Right atrium auricular region (tissue), 2 donors: ENCODE data around the gene KCNQ1. TPM values are rescaled to one million over a fixed set of nuclear protein-coding genes. Genes with fewer than 3 reads are reported as not detected.

Source experiments
- DNase-seq: peaks from one replicate; pipeline ENCODE4 v3.0.0-alpha.2; 2019; ENCODE audit warnings: low spot score
- H3K27ac ChIP-seq, 2 donors: fragments of 200-600 bp; sonication (generic); 1 replicate in 1 of 2; 2 replicates in 1 of 2; pipeline ENCODE4 v1.5.1; 2016 to 2019
- H3K27me3 ChIP-seq, 2 donors: fragments of 200-600 bp; sonication (generic); one replicate each; pipeline versions ENCODE4 v1.5.1 to v1.6.0; 2017 to 2019
- H3K36me3 ChIP-seq: fragments of 200-600 bp; sonication (generic); one replicate; pipeline ENCODE4 v1.5.1; 2016
- H3K4me1 ChIP-seq, 2 donors: fragments of 200-600 bp; sonication (generic); one replicate each; pipeline versions ENCODE4 v1.5.1 to v1.6.0; 2017 to 2019
- H3K4me3 ChIP-seq, 2 donors: fragments of 200-600 bp; sonication (generic); 1 replicate in 1 of 2; 2 replicates in 1 of 2; pipeline ENCODE4 v1.5.1; 2017 to 2019; ENCODE audit warnings: mild to moderate bottlenecking in 1 of 2, moderate library complexity in 1 of 2
- H3K9me3 ChIP-seq, 2 donors: fragments of 200-600 bp; sonication (generic); one replicate each; pipeline ENCODE4 v1.5.1; 2019
- total RNA-seq, 2 donors: library from RNA; depleted of rRNA; stranded (reverse); fragments of >200 nt; gene quantifications; one replicate each; pipeline ENCODE4 v1.1.0, GENCODE V29; 2016
- TF ChIP-seq, protein P1 (sequence below), 2 donors: fragments of 200-600 bp; sonication (generic); IDR thresholded peaks; one replicate each; pipeline ENCODE4 v1.5.1; 2019; ENCODE audit warnings: antibody characterized with exemption in 2 of 2

Gene KCNQ1
- total RNA-seq, 2 donors from 2014 or later: 12.7 to 25.1 TPM

DNA sequence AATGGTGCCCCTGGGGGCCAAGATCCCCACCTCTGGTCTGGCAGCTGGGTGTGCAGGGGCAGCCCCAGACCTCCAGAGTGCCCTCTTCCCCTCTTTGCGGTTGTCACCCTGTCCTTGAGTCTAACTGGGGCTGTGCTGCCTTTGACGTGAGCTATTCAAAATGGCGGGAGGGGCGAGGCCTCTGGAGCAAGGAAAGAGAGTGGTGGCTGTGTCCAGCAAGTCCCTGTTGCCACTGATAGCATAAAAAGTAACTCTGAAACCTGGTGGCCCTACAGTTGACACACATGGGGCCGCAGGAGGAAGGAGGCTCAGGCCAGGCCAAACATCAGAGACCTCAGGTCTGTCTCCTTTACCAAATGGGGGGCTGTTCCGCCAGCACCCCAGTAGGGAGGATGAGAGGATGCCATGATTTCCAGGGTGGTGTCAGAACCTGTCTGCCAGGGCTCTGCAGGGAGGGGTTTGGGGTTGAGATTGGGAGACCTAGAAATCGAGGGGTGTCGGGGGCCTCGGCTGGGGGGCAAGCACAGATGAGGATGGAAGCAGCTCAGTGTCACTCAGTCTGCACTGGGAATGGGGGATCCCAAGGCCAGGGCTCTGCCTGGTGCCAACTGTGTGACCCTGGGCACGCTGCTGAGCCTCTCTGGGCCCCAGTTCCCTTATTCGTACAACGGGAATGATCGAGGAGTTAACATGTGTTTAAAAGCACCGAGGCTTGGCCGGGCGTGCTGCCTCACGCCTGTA, 304.2 kb downstream of the KCNQ1 start:
- no peak overlapping the region for H3K4me3 ChIP-seq
- no peak for DNase-seq
- no peak overlapping the region for H3K27ac ChIP-seq
- H3K9me3 ChIP-seq: no peaks in the 10 kb centered on the region
- H3K36me3 ChIP-seq: no peaks in the 10 kb centered on the region
- no peaks in the 10 kb centered on the region for H3K27me3 ChIP-seq
- no peaks in the 10 kb centered on the region for H3K4me1 ChIP-seq
- TF ChIP-seq, protein P1, sequence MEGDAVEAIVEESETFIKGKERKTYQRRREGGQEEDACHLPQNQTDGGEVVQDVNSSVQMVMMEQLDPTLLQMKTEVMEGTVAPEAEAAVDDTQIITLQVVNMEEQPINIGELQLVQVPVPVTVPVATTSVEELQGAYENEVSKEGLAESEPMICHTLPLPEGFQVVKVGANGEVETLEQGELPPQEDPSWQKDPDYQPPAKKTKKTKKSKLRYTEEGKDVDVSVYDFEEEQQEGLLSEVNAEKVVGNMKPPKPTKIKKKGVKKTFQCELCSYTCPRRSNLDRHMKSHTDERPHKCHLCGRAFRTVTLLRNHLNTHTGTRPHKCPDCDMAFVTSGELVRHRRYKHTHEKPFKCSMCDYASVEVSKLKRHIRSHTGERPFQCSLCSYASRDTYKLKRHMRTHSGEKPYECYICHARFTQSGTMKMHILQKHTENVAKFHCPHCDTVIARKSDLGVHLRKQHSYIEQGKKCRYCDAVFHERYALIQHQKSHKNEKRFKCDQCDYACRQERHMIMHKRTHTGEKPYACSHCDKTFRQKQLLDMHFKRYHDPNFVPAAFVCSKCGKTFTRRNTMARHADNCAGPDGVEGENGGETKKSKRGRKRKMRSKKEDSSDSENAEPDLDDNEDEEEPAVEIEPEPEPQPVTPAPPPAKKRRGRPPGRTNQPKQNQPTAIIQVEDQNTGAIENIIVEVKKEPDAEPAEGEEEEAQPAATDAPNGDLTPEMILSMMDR (IDR thresholded peaks at IDR 0.05): no peak

DNA sequence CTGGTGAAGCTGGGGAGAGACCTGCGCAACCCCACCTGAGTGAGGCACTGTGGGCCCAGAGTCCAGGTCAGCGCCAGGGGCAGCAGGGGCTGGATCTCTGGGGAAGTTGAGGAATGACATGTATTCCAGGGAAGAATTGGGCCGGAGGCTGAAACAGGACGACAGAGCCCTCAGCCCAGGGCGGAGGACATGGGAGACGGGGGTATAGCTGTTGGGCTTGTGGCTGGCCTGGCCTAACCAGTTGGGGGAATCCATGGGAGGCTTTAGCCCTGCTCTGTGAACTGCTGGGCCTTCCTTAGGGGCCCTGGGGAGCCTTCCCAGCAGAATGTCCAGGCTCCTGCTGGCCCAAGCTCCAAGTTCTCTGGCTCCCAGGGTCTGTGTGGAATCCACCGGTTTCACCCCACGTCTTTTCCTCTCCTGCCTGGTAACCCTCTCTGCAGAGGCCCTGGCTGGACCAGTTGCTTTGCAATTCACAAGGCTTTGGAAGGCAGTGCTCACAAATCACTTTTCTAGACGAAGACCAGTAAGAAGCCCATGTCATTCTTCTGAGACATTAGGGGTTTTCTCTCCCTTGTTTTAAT, 305.4 kb downstream of the KCNQ1 start:
- TF ChIP-seq, protein P1 (IDR thresholded peaks at IDR 0.05): no peak
- Histone ChIP-seq H3K4me3 (no peak overlapping the region), H3K36me3 (no peaks in the 10 kb centered on the region), H3K4me1 (no peaks in the 10 kb centered on the region), H3K27ac (no peak overlapping the region), H3K27me3 (no peaks in the 10 kb centered on the region), H3K9me3 (no peaks in the 10 kb centered on the region)
- DNase-seq: no peak

DNA sequence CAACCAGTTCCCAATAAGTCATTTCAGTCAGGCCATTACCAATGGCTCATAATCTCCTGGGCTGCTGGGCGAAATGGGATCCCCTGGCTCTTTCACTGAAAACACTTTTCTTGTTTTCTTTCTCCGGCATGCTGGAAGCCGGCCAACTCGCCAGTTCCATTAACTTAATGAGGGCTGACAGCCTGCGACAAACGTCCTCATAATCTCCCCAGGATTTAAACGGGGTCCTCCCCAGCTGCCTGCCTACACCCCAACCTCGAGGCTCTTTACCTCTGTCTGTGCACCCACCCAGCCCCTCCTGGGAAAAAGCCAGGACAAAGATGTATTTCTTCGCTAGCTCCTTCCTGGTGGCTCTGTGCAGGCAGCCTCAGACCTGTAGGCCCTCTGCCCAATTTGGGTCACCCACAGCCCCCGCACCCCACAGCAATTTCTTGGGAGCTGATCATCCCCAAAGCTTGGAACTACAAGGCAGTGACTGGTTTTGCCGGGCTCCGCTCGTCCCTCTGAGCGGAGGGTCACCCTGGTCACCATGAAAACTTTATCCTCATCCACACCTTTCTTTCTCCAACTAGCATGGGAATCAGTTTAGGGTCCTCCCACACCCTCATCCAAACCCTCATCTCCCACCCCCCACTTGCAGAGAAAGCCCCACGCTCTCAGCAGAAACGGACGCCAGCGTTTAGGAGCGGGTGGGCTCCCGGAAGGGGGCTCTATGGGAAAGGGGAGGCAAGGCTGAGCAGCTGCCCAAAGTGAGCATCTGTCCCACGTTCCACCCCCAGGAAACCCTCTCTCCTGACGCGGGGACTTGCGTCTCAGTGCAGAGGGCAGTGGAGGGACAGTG, 306.1 kb downstream of the KCNQ1 start:
- H3K9me3 ChIP-seq: no peaks in the 10 kb centered on the region
- TF ChIP-seq, protein P1 (IDR thresholded peaks at IDR 0.05): no peak
- no peak for DNase-seq
- H3K27me3 ChIP-seq: no peaks in the 10 kb centered on the region
- no peaks in the 10 kb centered on the region for H3K4me1 ChIP-seq
- H3K36me3 ChIP-seq: no peaks in the 10 kb centered on the region
- H3K4me3 ChIP-seq: no peak overlapping the region
- no peak overlapping the region for H3K27ac ChIP-seq

DNA sequence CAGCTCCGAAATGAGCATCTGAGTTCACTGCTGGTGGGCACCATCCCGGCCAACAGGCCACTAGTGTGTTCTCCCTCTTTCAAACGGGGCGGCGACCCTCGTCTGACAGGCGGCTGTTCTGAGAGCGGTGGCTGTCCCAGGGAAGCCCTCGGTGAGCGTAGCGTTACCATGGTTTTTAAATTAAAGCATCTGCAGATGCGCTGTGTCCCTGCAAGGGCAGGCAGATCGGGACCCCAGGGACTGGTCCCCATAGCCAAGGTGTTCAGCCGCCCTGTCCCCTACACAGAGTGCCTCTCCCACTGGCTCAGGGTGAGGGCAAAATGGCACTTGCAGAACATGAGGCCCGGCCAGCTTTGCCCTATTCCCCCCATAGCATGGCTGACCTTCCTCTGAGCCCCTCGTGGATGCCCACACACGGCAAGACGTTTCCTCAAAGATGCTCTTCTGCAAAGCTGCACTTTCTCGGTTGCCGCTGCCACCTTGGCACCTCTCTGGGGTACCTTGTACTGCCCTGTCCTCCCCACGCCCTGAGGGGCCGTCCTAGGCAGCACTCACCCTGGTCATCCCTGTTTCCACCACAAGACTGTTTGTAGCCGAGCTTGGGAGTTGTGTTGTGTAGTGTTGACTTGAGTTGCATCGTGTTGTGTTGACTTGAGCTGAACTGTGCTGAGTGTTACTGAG, 306.9 kb downstream of the KCNQ1 start:
- DNase-seq: no peak
- TF ChIP-seq, protein P1 (IDR thresholded peaks at IDR 0.05): no peak
- H3K4me1 ChIP-seq: no peaks in the 10 kb centered on the region
- no peaks in the 10 kb centered on the region for H3K27me3 ChIP-seq
- no peaks in the 10 kb centered on the region for H3K9me3 ChIP-seq
- H3K27ac ChIP-seq: no peak overlapping the region
- no peaks in the 10 kb centered on the region for H3K36me3 ChIP-seq
- H3K4me3 ChIP-seq: no peak overlapping the region

DNA sequence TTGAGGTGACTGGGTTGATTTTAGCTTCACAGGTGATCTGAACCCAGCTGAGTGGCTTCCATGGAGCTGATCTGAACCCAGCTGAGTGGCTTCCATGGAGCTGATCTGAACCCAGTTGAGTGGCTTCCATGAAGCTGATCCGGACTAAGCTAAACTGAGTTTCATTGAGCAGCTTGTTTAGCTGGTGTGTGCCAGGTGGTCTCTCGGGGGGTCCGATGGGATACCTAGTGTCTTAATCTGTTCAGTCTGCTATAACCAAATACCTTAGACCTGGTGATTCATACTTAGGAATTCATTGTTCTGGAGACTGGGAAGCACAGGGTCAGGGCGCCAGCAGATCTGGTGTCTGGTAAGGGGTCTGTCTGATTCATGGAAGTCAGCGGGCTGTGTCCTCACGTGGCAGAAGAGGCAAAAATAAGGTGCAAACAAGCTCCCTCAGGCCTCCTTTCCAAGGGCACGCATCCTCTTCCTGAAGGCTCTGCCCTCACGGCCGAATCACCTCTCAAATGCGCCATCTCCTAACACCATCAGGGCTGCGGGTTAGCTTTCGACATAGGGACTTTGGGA, 307.5 kb downstream of the KCNQ1 start:
- H3K4me3 ChIP-seq: no peak overlapping the region
- no peaks in the 10 kb centered on the region for H3K9me3 ChIP-seq
- TF ChIP-seq, protein P1 (IDR thresholded peaks at IDR 0.05): no peak
- no peak overlapping the region for H3K27ac ChIP-seq
- DNase-seq: no peak
- H3K4me1 ChIP-seq: no peaks in the 10 kb centered on the region
- no peaks in the 10 kb centered on the region for H3K36me3 ChIP-seq
- no peaks in the 10 kb centered on the region for H3K27me3 ChIP-seq
